C1 segment of cervical spinal cord (tissue), 14 donors: ENCODE data around the gene RSU1.

ENCODE experiments used
- DNase-seq, 14 donors: peaks; one replicate each; lab custom pipeline; 2025; lab: John Stamatoyannopoulos, UW

The RSU1 gene

GRCh38 chr10:16681521-16681920 is 135.7 kb downstream of the RSU1 start:
- DNase-seq, result no peak

GRCh38 chr10:16679511-16679910 is 137.7 kb downstream of the RSU1 start:
- DNase-seq, result peak in 1 of 14 donors; percentile 38

GRCh38 chr10:16675334-16675733 is 141.9 kb downstream of the RSU1 start:
- DNase-seq, result no peak

- DNase-seq, result peak in 1 of 14 donors; percentile 58
These were observed 143.0 kb downstream of the RSU1 start for GRCh38 chr10:16674147-16674703.

- peak in 1 of 14 donors; percentile 76 for DNase-seq
These were observed 143.8 kb downstream of the RSU1 start for GRCh38 chr10:16673443-16673842.

- no peak for DNase-seq
These were observed 153.8 kb downstream of the RSU1 start for GRCh38 chr10:16663444-16663843.

GRCh38 chr10:16662923-16663322 is 154.3 kb downstream of the RSU1 start:
- no peak for DNase-seq

GRCh38 chr10:16656895-16657294 is 160.3 kb downstream of the RSU1 start:
- no peak for DNase-seq

GRCh38 chr10:16653224-16653623 is 164.0 kb downstream of the RSU1 start:
- no peak for DNase-seq

- DNase-seq, result no peak
These were observed 165.1 kb downstream of the RSU1 start for GRCh38 chr10:16652154-16652553.

- DNase-seq, result no peak
These were observed 167.5 kb downstream of the RSU1 start for GRCh38 chr10:16649757-16650156.

GRCh38 chr10:16648366-16648765 is 168.9 kb downstream of the RSU1 start:
- peak in 1 of 14 donors; percentile 24 for DNase-seq

GRCh38 chr10:16646181-16647059 is 170.8 kb downstream of the RSU1 start:
- DNase-seq, result no peak

- DNase-seq, result no peak
These were observed 173.1 kb downstream of the RSU1 start for GRCh38 chr10:16644146-16644545.

GRCh38 chr10:16643502-16643901 is 173.7 kb downstream of the RSU1 start:
- no peak for DNase-seq

GRCh38 chr10:16640153-16640552 is 177.1 kb downstream of the RSU1 start:
- DNase-seq, result no peak

GRCh38 chr10:16639471-16639870 is 177.8 kb downstream of the RSU1 start:
- DNase-seq, result no peak

GRCh38 chr10:16632996-16633395 is 184.2 kb downstream of the RSU1 start:
- no peak for DNase-seq

GRCh38 chr10:16626697-16627096 is 190.5 kb downstream of the RSU1 start:
- no peak for DNase-seq

GRCh38 chr10:16612981-16613355 is 204.3 kb downstream of the RSU1 start:
- DNase-seq, result no peak

GRCh38 chr10:16612115-16612980 is 204.9 kb downstream of the RSU1 start:
- DNase-seq, result no peak

- DNase-seq, result peak in 1 of 14 donors; percentile 19
These were observed 206.2 kb downstream of the RSU1 start for GRCh38 chr10:16611037-16611436.
